ENCODE results near the gene SLC5A6.
"Not testable (repeated sequence)": the region's sequence is repeated elsewhere in the genome, so short reads cannot be mapped to it uniquely, and the experiment has no call there.

Gene SLC5A6

DNA sequence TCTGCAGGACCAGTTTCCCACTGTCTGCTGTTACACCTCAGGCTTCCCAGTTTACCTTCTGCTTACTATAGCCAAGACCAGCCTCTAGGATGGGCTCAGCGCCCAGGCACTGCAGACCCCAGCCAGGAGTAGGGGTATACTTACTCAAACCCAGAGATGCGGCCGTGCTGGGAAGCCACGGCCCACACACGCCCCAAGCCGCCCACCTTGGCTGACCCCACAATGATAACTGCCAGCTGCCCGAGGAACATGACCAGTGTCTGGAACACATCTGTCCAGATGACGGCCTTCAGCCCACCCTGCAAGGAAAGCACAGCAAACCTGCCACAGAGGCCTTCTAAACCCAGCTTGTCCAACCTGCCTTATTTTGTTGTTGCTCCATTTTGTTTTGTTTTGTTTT, 6.9 kb downstream of the SLC5A6 start:
- no peak for DNase-seq (ENCODE audit: low read depth in 2 of 2)

DNA sequence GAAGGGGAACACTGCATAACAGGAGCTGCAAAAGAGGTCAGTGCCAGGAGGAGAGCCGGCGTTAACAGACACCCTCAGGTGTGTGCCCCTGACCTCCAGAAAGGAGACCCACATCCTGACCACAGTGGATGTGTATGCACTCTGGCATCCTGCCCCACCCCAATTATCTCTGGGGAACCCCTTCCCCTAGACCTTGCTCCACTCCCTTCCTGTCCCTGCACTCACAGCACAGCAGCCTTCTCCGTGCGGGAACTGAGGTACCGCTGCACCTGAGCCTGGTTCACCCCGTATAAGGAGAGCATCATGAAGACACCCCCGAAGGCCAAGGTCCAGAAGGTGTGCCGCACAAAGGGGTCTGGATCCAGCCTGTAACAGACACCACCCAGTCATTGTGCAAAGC, 7.5 kb downstream of the SLC5A6 start:
- no peak for DNase-seq (ENCODE audit: low read depth in 2 of 2)

DNA sequence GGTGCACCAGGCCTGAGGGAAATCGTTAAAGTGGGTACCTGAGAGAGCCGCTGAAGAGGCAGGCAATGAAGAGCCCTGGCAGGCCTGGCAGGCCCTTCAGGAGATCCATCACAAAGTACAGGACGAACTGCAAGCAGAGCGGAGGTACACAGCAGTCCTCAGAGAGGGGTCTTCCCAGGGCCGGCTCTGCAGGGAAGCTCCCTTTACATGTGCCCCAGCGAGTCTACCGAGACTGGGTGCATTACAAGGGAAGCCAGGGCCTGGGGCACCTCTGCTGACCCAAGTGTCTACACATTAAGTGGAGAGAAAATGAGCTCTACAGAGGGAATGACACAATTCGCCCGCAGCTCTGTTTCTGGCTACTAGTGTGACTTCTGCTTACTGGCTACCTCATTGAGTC, 8.3 kb downstream of the SLC5A6 start:
- no peak for DNase-seq (ENCODE audit: low read depth in 2 of 2)

DNA sequence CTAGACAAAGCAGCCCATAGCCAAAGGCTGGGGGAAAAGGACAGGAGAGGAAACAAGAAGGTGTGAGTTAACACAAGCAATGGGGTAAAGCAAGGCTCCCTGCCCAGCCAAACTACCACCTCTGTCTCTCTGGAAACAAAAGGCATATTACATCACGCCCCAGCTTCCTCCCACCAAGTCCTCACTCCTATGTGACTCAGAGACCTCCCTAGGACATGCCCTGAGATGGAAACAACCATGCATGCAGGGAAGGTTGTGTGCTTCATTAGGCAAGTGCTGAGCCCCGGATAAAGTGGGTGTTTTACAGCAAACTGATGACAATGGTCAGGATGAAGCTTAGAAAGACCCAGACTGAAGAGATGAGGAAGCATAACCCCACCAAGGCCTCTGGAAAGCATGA, 9.2 kb downstream of the SLC5A6 start:
- no peak for DNase-seq (ENCODE audit: low read depth in 2 of 2)

DNA sequence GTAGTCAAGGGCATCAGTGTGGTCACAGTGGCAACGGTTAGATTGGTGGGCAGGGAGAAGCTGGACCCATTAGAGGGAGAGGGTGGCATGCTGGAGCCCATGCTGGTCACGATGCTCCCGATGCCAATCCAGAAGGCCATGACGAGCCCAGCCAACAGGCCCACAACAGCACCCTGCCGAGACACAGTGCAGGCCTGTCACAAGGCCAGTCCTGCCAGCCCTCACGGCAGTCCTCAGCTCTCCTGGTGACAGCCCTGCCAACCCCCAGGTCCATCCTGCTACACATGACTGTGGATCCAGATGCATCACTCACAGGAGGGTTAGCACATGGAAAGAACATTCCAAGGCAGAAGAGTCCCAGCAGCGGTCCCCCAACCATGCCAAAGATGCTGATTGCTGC, 10.4 kb downstream of the SLC5A6 start:
- no peak for DNase-seq (ENCODE audit: low read depth in 2 of 2)

DNA sequence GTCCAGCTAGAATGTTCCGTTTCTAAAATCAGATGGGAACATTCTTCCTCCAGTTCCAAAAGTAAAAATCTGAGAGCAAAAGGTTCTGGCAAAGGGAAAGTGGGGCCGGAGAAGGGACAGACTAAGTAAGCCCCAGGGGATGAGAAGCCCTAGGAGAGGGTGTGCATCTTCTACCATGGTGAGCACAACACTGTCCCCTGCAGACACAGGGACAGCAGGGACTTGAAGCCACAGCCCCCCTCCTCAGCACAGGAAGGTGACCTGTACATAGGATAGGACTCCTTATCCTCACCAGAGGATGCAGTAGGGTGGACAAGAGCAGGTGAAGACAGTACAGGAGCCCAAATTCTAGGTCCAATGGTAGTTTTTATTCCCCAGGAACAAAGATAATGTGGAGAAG, 12.8 kb downstream of the SLC5A6 start:
- no peak for DNase-seq (ENCODE audit: low read depth in 2 of 2)

DNA sequence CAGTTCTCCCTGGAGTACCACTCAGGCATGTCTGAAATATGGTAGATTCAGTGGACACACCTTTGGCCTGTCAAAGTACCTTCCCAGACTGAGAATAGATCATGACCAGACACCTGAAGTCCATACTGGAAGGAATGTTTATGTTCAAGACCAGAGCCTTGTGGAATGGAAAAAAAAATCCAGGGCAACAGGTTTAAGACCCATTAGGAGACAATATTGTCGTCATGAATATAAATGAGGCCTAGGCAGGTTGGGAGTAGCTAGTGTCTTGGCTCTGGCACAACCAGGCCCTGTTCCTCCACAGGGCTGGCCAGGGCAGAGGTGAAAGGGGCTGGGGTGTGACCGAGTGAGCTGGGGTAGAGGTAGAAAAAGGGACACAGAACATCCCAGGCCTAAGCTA, 13.4 kb downstream of the SLC5A6 start:
- DNase-seq (ENCODE audit: low read depth in 2 of 2): no peak

DNA sequence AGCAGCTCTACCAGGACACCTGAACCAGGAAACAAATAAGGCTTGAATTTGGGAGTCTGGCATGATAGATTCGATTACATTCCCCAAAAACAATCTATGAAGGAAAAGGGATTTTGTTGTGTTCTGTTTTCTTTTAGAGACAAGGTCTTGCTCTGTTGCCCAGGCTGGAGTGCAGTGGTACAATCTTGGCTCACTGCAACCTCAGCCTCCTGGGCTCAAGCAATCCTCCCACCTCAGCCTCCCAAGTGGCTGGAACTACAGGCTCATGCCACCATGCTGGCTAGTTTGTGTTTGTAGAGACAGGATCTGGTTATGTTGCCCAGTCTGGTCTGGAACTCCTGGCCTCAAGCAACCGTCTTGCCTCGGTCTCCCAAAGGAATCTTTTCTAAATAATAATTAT, 14.0 kb downstream of the SLC5A6 start:
- not testable (repeated sequence) for DNase-seq (ENCODE audit: low read depth in 2 of 2)

DNA sequence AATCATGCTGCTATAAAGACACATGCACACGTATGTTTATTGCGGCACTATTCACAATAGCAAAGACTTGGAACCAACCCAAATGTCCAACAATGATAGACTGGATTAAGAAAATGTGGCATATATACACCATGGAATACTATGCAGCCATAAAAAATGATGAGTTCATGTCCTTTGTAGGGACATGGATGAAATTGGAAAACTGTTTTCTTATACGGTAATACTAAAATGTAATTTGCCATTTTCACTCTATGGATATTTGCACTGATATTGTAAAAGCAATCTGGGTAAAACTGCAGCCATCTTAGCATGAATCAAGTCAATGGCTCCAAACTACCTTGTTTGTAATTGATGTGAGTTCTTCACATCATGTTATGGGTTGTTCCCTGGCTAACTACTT, 16.3 kb downstream of the SLC5A6 start:
- DNase-seq (ENCODE audit: low read depth in 2 of 2): not testable (repeated sequence)

DNA sequence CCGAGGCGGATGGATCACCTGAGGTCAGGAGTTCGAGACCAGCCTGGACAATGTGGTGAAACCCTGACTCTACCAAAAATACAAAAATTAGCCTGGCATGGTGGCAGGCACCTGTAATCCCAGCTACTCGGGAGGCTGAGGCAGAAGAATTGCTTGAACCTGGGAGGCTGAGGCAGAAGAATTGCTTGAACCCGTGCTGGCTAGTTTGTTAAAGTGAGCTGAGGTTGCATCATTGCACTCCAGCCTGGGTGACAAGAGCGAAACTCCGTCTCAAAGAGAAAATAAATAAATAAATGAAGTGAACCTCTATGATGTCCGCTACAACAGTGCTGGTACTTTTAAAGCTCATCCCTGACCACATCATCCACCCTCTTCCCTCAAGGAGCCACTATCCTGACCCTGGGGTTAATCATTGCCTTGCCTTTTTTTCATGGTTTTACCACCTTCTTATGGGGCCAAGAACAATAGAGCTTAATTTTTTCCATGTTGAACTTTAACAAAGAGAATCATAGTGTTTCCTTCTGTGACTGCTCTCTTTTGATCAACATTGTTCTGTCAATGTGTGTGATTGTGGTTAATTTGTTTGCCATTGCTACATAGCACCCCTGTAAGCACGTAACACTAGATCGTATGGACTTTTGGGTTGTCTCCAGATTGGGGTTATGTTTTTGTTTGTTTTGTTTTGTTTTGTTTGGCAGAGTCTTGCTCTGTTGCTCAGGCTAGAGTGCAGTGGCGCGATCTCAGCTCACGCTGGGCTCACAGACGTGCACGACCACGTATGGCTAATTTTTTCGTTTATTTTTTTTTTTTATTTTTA, 17.3 kb downstream of the SLC5A6 start:
- DNase-seq (ENCODE audit: low read depth in 2 of 2): no peak

DNA sequence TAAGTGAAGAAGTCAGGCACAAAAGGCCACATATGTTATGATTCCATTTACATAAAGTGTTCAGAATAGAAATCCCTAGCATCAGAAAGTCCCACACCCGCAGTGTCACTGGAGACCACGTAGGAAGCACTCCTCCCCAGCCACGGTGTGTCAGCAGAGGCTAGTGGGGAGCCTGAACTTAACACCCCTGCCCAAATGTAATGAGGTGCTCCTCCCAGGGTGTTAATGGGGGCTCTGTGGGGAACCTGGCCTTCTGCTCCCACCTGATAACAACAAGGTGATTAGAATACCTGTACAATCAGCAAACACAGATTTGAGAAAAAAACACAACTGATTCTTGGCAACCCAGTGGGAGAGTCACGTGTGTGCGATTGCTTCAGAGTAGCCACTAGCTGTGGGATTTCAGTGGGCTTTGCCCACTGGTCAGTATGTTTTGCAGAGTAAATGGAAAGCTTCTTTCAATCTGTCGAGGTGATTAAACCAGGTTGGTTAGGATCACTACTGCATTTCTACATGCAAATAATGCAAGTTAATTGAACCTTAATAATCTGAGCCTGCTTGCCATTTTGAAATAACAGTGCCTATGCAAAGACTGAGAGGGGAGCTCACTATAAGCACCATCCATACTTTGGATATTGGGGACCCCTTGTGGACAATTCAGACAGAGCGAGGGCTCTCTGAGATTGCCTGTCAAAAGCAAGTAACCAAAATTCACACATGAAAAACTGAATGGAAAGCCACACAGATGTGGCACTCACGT, 20.8 kb downstream of the SLC5A6 start:
- DNase-seq (ENCODE audit: low read depth in 2 of 2): no peak

DNA sequence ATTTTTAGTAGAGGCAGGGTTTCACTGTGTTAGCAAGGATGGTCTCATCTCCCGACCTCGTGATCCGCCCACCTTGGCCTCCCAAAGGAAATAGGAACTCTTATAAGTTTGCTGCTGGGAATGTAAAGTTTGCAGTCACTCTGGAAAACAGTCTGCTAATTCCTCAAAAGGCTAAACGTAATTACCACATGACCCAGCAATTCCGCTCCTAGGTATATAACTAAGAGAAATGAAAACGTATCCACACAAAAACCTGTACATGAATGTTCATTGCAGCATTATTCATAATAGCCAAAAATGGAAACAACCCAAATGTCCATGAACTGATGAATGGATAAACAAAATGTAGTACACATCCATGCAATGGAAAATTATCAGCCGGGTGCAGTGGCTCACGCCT, 22.1 kb downstream of the SLC5A6 start:
- no peak for DNase-seq (ENCODE audit: low read depth in 2 of 2)

DNA sequence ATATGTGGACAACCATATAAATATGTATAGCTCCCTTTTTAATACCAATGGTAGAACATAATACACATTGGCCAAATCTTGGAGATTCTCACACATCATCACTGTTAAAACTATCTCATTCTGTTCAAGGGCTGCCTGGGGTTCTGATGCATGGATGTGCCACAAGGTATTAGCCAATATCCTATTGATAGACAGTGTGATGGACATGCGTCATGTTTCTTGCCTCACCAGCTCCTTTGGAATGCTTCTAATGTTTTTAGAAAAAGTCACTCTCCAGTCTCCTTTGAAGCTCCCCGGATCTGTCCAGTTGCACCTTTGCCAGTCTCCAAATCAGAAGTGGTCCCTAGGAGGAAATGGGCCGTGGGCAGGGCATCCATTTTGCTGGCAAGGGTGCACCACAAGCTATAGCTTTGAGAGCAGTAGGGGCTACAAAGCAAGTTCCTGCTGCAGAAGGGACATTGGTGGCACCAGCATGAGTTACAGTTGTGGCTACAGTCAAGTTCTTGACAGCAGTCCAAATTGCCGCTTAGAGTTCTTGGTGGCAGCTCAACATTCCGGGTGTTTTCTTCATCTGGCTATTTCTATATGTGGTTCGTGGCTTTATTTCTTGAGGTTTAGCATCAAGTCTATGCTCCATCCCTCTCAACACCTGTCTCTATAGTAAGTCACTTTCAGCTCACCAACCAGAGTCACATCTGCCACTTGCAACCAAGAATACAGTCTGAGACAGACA, 25.3 kb downstream of the SLC5A6 start:
- no peak for DNase-seq (ENCODE audit: low read depth in 2 of 2)

DNA sequence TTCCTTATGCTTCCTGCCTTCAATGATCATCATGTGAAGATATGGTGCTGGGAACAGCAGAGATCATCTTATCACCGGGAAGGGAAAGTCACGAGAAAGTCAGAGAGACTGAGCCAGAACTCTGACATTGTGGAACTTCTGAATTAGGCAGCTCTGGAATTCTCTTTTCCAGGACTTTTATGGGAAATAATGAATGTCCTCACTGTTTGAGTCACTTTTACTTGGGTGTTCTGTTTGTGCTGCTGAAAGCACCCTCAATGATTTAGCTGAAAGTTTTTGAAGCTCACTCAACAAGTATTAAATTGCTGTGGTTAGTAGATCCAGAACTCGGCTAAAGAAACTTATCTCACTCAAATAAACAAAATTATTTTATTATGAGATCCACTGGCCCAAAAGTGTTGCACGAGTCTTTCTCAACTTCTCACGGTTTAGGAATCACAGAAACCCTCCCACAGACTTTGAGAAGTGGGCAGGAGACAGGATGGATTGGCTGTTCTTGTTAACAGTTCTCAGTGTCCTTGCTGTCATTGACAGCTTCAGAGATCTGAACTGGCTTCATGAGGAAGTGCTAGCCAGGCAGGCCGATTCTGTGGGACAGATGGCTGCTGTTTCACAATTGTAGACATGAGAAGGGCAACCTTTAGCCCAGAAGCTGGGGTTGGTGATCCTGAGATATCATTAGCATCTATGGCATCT, 26.6 kb downstream of the SLC5A6 start:
- no peak for DNase-seq (ENCODE audit: low read depth in 2 of 2)

DNA sequence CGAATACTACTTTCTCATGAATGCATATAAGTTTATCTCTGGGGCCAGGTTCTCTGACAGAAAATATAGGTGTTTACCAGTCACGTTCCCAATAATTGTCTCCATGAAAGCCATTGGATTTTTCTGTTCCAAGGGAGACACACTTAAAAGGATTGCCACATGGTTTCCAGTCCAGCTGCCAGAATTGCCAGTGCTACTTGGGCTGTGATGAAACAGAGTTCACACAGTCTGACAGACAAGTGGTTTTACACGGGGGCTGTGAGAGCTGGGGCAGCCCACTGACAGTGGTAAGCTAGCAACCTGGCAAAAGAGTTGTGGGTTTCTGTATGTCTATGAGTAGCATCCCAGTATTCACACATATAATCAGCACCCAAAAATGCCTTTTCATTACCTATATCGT, 28.0 kb downstream of the SLC5A6 start:
- DNase-seq (ENCODE audit: low read depth in 2 of 2): no peak

DNA sequence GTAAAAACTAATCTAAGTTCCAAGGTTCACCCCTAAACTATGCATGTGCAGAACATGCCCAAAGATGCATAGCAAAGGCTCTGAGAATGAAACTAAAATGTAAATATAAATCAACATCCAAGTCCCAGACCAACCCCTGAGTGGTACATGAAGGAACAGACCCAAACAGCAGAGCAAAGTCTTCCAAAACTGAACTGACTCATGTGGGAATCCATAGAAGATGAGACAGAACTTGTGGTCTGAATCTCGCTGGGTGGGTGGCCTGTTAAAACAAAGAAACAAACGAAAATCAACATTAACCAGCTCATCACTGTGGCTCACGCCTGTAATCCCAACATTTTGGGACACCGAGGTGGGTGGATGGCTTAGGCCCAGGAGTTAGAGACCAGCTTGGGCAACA, 29.7 kb downstream of the SLC5A6 start:
- DNase-seq (ENCODE audit: low read depth in 2 of 2): no peak

DNA sequence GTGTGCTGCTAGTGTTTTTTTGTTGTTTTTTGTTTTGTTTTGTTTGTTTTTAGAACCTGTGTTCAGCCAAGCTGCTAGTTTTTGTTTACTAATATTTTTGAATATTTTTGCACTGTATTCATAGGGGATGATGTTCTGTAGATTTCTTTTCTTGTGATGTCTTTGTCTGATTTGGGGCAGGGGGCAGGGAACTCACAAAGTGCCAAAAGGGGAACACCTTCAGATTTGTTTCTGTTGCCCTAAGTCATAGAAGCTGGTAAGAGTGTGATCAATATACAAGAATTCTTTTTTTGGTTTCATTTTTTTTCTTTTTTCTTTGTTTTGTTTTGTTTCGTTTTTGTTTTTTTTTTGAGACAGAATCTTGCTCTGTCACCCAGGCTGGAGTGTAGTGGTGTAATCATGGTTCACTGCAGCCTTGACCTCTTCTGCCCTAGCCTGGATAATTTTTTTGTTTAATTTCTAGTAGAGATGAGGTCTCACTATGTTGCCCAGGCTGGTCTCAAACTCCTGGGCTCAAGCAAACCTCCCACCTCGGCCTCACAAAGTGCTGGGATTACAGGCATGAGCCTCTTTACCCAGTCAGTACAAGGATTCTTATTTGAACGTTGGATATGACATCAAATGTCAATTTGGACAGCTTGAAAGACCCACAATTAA, 32.6 kb downstream of the SLC5A6 start:
- no peak for DNase-seq (ENCODE audit: low read depth in 2 of 2)

DNA sequence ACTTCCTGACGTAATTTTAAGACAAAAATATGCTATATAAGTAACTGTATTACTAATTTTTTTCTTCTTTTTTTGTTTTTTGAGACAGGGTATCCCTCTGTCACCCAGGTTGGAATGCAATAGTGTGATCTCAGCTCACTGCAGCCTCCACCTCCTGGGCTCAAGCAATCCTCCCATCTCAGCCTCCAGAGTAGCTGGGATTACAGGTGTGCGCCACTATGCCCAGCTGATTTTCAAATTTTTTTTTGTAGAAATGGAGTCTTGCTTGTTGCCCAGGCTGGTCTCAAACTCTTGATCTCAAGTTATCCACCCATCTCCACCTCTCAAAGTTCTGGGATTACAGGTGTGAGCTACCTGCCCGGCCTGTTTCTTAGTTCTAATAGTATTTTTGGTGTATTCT, 33.6 kb downstream of the SLC5A6 start:
- DNase-seq (ENCODE audit: low read depth in 2 of 2): no peak

DNA sequence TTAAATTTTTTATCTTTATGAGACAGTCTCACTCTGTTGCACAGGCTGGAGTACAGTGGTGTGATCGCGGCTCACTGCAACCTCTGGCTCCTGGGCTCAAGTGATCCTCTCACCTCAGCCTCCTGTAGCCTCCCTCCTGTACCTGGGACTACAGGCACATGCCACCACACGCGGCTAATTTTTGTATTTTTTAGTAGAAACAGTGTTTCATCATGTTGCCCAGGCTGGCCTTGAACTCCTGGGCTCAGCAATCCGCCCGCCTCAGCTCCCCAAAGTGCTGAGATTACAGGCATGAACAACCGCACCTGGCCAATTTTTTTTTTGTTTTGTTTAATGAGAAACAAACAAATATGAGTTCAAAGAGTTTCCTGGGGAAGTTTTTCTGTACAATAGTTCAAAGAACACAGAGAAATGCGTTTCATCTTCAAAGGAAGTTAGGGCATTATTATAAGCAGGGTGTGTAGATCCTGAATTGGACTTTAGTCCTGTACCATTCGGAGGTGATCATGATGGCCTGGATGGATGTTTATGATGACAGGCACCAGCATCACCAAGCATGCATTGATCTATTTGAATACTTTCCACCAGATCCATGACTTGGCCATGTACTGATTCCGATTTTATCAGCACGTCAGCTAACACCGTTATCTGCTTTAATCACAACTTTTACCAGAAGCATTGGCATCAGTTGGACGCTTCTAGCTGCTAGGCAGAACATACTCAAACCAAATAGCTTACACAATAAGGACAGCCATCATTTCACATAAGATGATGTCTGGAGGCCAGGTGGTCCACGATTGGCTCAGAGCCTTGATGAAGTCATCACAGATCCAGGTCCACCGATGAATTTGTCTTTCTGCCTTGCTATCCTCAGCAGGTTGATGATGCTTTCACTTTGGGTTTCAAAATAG, 34.4 kb downstream of the SLC5A6 start:
- DNase-seq (ENCODE audit: low read depth in 2 of 2): no peak

DNA sequence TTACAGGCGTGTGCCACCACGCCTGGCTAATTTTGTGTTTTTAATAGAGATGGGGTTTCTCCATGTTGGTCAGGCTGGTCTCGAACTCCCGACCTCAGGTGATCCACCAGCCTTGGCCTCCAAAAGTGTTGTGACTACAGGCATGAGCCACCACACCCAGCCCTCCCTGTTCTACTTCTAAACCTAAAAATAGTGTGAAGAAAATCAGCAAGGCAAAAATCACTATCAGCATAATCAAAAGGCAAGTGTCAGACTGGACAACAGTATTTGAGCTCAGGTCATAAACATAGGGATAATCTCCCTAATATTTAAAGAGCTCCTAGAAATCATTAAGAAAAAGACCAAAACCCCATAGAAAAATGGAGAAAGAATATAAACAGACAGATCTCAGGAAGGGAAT, 36.3 kb downstream of the SLC5A6 start:
- DNase-seq (ENCODE audit: low read depth in 2 of 2): not testable (repeated sequence)
